ENCODE data around the gene TRIM32.

Gene TRIM32

DNA sequence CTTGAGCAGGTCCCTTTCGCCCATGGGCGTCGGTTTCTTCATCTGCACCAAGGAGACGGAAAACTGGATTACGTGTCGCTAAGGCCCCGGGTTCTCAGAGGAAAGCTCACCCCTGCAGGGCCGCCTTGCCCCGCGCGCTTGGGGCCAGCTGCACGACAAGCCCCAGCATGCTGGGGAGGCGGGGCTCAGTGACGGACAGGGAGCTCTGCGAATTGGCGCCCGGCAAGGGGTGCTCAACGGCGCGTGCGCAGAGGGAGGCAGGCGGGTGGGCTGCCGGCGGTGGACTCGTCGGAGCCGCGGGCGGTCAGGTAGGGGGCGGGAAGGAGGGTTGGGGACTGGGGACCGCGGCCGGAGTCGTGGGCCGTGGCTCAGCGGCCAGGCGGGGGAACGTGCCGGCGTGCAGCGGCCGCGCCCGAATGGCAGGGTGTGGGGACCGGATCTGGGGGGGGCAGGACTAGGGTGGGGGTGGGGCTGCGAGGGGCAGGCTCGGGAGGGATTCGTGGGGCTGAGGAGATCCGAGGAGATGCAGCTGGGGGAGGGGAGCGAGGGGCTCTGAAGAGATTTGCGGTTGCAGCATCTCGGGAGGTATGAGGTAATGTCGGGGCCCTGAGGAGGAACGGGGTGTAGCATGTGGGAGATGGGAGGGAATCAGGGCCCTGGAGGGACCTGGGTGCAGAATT is at the start of gene TRIM32:
Gene TRIM32, plus strand, starts transcription at position 232 of the 680 bp plus-strand sequence. CDS start 10,438 bp downstream, outside the sequence.
- DNase-seq (ENCODE audit: low spot score): peak; percentile 86

- DNase-seq (ENCODE audit: low spot score): no peak
These were observed 47.8 kb upstream of the TRIM32 start for GRCh38 chr9:116639251-116639741.

- no peak for DNase-seq (ENCODE audit: low spot score)
These were observed 45.6 kb upstream of the TRIM32 start for GRCh38 chr9:116641292-116642059.

GRCh38 chr9:116643691-116644090 is 43.4 kb upstream of the TRIM32 start:
- no peak for DNase-seq (ENCODE audit: low spot score)

GRCh38 chr9:116644091-116644688 is 42.9 kb upstream of the TRIM32 start:
- no peak for DNase-seq (ENCODE audit: low spot score)

GRCh38 chr9:116646661-116647514 is 40.2 kb upstream of the TRIM32 start:
- peak; percentile 69 for DNase-seq (ENCODE audit: low spot score)

DNA sequence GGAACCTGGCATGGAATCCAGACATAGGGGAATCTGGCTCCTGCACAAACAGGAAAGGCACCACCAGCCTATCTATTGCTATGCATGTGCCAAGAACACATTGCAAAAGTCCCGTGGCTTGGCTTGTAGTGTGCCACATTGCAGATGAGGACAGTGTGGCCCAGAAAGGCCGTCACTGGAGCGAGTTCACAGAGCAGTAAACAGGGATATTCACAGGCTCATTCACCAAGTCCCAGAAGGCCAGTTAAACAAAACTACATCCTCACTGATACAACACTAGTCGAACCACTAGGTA is 39.6 kb upstream of the TRIM32 start:
- DNase-seq (ENCODE audit: low spot score): no peak

- DNase-seq (ENCODE audit: low spot score): peak; percentile 59
These were observed 33.6 kb upstream of the TRIM32 start for GRCh38 chr9:116653348-116654058.

- no peak for DNase-seq (ENCODE audit: low spot score)
These were observed 33.1 kb upstream of the TRIM32 start for GRCh38 chr9:116654059-116654355.

DNA sequence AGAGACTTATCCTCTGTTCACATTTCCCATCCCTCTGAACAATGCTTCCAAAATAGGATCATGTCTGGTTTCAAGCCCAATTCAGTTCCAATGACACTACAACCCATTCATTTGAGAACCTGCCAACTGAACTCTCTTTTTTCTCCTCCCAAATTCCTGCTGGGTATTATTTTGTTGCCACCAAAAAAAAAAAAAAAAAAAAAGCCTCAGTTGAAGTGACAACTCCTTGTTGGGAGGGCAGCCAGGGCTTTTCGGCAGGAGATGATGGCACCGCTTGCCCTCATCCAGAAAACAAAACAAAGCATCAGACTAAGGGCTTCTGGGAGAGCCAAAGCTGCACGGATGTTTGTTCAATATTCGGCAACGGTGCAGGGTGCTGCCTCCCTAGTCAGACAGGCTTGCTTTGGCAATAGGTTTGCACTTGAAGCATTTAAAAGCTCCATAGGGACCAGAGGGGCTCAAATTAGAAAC is 30.6 kb upstream of the TRIM32 start:
- DNase-seq (ENCODE audit: low spot score): no peak

GRCh38 chr9:116656977-116657376 is 30.1 kb upstream of the TRIM32 start:
- DNase-seq (ENCODE audit: low spot score): no peak

- no peak for DNase-seq (ENCODE audit: low spot score)
These were observed 28.8 kb upstream of the TRIM32 start for GRCh38 chr9:116658265-116658664.

GRCh38 chr9:116661037-116661954 is 25.8 kb upstream of the TRIM32 start:
- peak; percentile 85 for DNase-seq (ENCODE audit: low spot score)

GRCh38 chr9:116662646-116663310 is 24.3 kb upstream of the TRIM32 start:
- DNase-seq (ENCODE audit: low spot score): no peak

- DNase-seq (ENCODE audit: low spot score): no peak
These were observed 23.5 kb upstream of the TRIM32 start for GRCh38 chr9:116663581-116663980.

GRCh38 chr9:116668970-116669695 is 18.0 kb upstream of the TRIM32 start:
- no peak for DNase-seq (ENCODE audit: low spot score)

GRCh38 chr9:116671605-116672004 is 15.5 kb upstream of the TRIM32 start:
- no peak for DNase-seq (ENCODE audit: low spot score)

- no peak for DNase-seq (ENCODE audit: low spot score)
These were observed 13.7 kb upstream of the TRIM32 start for GRCh38 chr9:116673375-116673774.

All from pons (tissue), 1 donor.